Retina (tissue), 1 donor: ENCODE data around the gene MB21D2.
"Not testable (repeated sequence)": the region's sequence is repeated elsewhere in the genome, so short reads cannot be mapped to it uniquely, and the experiment has no call there.

ENCODE experiments used
- DNase-seq: peaks from one replicate; pipeline ENCODE4 v3.0.0-alpha.2; 2016

Gene MB21D2

DNA sequence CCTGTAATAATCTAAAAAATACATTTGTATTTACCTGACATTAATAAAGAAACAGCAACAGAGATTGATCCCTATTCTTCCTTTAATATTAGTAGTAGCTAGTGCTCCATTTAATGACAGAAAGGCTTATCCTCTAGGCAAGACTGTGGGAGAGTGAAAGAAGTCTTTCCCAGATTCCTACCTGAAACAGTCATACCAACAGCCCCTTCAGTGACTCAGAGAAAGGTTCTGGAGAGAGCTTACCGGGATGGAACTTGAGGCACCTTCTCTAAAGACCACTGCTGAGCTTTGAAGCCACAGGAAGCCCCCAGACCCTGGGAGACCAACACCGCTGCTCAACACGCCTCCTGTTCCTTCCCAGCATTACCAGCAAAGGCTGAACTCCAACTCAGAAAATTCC, 123.4 kb downstream of the MB21D2 start:
- no peak for DNase-seq

DNA sequence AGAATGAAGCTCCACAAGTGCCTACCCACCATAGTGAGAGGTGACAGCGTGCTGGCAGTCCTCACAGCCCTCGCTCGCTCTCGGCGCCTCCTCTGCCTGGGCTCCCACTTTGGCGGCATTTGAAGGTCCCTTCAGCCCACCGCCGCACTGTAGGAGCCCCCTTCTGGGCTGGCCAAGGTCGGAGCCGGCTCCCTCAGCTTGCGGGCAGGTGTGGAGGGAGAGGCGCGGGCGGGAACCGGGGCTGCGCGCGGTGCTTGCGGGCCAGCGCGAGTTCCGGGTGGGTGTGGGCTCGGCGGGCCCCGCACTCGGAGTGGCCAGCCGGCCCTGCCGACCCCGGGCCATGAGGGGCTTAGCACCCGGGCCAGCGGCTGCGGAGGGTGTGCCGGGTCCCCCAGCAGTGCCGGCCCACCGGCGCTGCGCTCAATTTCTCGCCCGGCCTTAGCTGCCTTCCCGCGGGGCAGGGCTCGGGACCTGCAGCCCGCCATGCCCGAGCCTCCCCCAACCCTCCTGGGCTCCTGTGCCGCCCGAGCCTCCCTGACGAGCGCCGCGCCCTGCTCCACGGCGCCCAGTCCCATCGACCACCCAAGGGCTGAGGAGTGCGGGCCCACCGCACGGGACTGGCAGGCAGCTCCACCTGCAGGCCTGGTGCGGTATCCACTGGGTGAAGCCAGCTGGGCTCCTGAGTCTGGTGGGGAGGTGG, 128.7 kb downstream of the MB21D2 start:
- not testable (repeated sequence) for DNase-seq

- no peak for DNase-seq
Measured at GRCh38 chr3:192778508-192778907, 139.1 kb downstream of the MB21D2 start.

- not testable (repeated sequence) for DNase-seq
Measured at GRCh38 chr3:192774341-192774740, 143.3 kb downstream of the MB21D2 start.

GRCh38 chr3:192772240-192772894, 145.3 kb downstream of the MB21D2 start:
- DNase-seq = no peak

- no peak for DNase-seq
Measured at GRCh38 chr3:192758654-192759053, 159.0 kb downstream of the MB21D2 start.

DNA sequence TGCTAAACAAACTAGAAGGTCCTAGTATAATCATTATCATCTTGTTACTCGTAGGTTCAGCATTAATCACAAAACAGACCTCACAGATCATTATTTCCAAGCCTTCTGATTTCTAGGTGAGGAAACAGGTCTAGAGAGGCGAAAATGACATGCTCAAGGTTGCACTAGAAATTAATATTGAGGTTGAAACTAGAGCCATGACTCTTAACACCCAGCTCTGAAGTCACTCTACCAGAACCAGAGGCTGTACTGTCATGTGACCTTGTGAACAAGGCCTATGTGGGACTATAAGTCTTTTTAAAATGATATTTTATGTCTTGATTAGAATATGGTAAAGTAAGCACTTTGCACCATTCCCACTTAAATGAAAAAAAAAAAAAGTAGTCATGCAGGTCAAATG, 166.5 kb downstream of the MB21D2 start:
- DNase-seq = no peak

- no peak for DNase-seq
Measured at GRCh38 chr3:192750201-192750600, 167.5 kb downstream of the MB21D2 start.

DNA sequence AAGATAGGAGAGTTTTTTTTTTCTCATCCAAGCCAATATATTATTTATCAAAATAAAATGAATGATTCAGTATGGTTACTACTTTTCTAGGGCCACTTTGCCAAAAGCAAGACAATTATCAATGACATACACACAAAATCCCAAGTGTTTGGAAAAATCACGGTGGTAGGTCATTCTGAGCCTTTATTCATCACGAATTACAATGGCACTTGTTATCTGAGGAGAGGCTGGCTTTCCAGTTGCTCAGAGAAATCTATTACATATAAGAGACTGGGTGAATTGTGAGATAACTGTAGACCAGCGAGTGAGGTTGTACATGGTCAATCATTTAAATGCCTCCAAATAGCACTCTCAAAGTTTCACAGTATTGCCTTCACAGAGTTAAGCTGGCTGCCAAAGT, 169.9 kb downstream of the MB21D2 start:
- DNase-seq = no peak

- no peak for DNase-seq
Measured at GRCh38 chr3:192747145-192747544, 170.5 kb downstream of the MB21D2 start.
